ENCODE data around the gene MSANTD2.

GRCh38 chr11:124832571-124832970, 32.4 kb upstream of the MSANTD2 start:
- TF ChIP-seq CTCF (IDR thresholded peaks at IDR 0.05) (no peak), POLR2A (IDR thresholded peaks at IDR 0.05) (no peak)

Measured in right lobe of liver (tissue), 4 donors.